Caco-2 (cell line): ENCODE results near the gene TMEM208. TPM values are rescaled to one million over a fixed set of nuclear protein-coding genes. Genes with fewer than 3 reads are reported as not detected.

Experiments
- BruUV-seq: library from RNA; stranded (reverse); fragments of 400-500 nt; replicated peaks from 2 replicates; lab custom pipeline; 2021; lab: Mats Ljungman, UMichigan
- CTCF ChIA-PET: fragments of 300-600 bp; sonication (Branson Sonifier 250); formaldehyde crosslinking; loops from one replicate; lab custom pipeline; 2022; ENCODE audit warnings: antibody characterized with exemption; lab: Charles Lee
- POLR2A ChIA-PET: fragments of 300-600 bp; sonication (Branson Sonifier 250); formaldehyde crosslinking; loops from one replicate; lab custom pipeline; 2022; ENCODE audit warnings: antibody characterized with exemption; lab: Charles Lee
- DNase-seq, 2 experiments: peaks; one replicate each; pipeline versions ENCODE4 v3.0.0 to v3.0.0-alpha.2; 2020 to 2022
- H3K27me3 ChIP-seq: replicated peaks from 2 replicates; pipeline ENCODE4 v1.6.0; 2011; ENCODE audit warnings: low read length; ENCODE audit not compliant: control insufficient read depth, insufficient read depth
- H3K36me3 ChIP-seq: 2 replicates; pipeline ENCODE4 v1.5.1; 2011; ENCODE audit warnings: low read length; ENCODE audit not compliant: control insufficient read depth, insufficient read depth
- H3K4me1 ChIP-seq: fragments of 250-450 bp; sonication (Bioruptor Pico); 2 replicates; pipeline ENCODE4 v1.5.1; 2020; ENCODE audit warnings: mild to moderate bottlenecking
- H3K4me3 ChIP-seq: 2 replicates; pipeline ENCODE4 v1.5.1; 2011; ENCODE audit warnings: low read depth, mild to moderate bottlenecking, control low read depth, low read length
- H3K9me3 ChIP-seq: fragments of 250-450 bp; sonication (Bioruptor Pico); 2 replicates; pipeline ENCODE4 v1.5.1; 2020; ENCODE audit warnings: mild to moderate bottlenecking, moderate library complexity
- H3K27ac Mint-ChIP-seq: one replicate; pipeline ENCODE4 v1.8.0; 2022; ENCODE audit warnings: mixed read lengths; ENCODE audit not compliant: unreplicated experiment
- H3K27me3 Mint-ChIP-seq: one replicate; pipeline ENCODE4 v1.8.0; 2022; ENCODE audit warnings: mixed read lengths; ENCODE audit not compliant: insufficient read depth, unreplicated experiment
- H3K36me3 Mint-ChIP-seq: one replicate; pipeline ENCODE4 v1.8.0; 2022; ENCODE audit warnings: mild to moderate bottlenecking, mixed read lengths; ENCODE audit not compliant: insufficient read depth, unreplicated experiment
- H3K4me1 Mint-ChIP-seq: one replicate; pipeline ENCODE4 v1.8.0; 2022; ENCODE audit warnings: low read depth, mixed read lengths; ENCODE audit not compliant: unreplicated experiment
- H3K4me3 Mint-ChIP-seq: one replicate; pipeline ENCODE4 v1.8.0; 2022; ENCODE audit warnings: mild to moderate bottlenecking, moderate library complexity, mixed read lengths; ENCODE audit not compliant: unreplicated experiment
- H3K9me3 Mint-ChIP-seq: one replicate; pipeline ENCODE4 v1.8.0; 2022; ENCODE audit warnings: mixed read lengths; ENCODE audit not compliant: unreplicated experiment
- CTCF ChIP-seq, 2 experiments: fragments of 200-600 bp in 1 of 2; IDR thresholded peaks; 1 replicate in 1 of 2; 2 replicates in 1 of 2; pipeline versions ENCODE4 v1.5.1 to v1.8.0; 2011 to 2022; ENCODE audit warnings: antibody characterized with exemption in 1 of 2, control low read depth in 1 of 2, inconsistent platforms in 1 of 2, low read depth in 1 of 2, low read length in 1 of 2, mild to moderate bottlenecking in 1 of 2, moderate library complexity in 1 of 2; ENCODE audit not compliant: insufficient read depth in 1 of 2, severe bottlenecking in 1 of 2, unreplicated experiment in 1 of 2
- intact Hi-C: fragments of 100-400 bp; cut with micrococcal nuclease; formaldehyde crosslinking; loops from one replicate; pipeline ENCODE4 v1.10.0; 2022; ENCODE audit not compliant: unreplicated experiment
- total RNA-seq: library from RNA; stranded (reverse); gene quantifications from 2 replicates; pipeline ENCODE4 v1.2.3, GENCODE V29; 2022

The TMEM208 gene
- total RNA-seq, 1 experiment from 2014 or later = 69.7 TPM

DNA sequence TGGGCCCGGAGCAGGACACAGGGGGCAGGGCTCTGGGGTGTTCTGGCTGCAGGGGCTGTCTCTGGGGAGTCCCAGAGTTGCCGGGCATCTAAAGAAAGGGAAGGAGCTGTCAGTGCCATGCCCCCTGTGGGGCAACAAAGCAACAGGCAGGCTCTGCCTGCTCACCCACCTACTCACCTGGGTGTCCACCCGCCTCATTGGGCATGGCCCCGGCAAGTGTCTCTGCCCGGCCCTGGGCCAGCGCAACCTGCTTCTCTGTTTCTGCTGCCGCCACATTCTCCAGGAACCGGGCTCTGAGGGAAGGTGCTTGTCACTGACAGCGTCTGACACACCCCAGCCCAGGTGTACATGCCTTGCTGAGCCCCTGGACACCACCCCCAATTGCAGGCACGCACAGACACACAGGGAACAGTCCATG, 7.3 kb downstream of the TMEM208 start:
- no peak for TF ChIP-seq CTCF (IDR thresholded peaks at IDR 0.05; ENCODE audit: insufficient read depth in 1 of 2, low read depth in 1 of 2, low read length in 1 of 2, severe bottlenecking in 1 of 2, unreplicated experiment in 1 of 2)
- no TSS peak for BruUV-seq
- ChIA-PET POLR2A (interaction anchor here (1.2 kb wide), 1 partner anchor 12 kb away, joined by 3 read pairs; no protein-coding TSS in a partner anchor), CTCF (interaction anchor here (6.0 kb wide), 1 partner anchor 12 kb away, joined by 19 read pairs; no protein-coding TSS in a partner anchor)
- H3K4me1 ChIP-seq = no peaks in the 10 kb centered on the region
- Mint-ChIP-seq H3K4me3 (no peak overlapping the region), H3K27ac (no peak overlapping the region), H3K4me1 (no peaks in the 10 kb centered on the region), H3K27me3 (no peaks in the 10 kb centered on the region), H3K9me3 (no peaks in the 10 kb centered on the region), H3K36me3 (peaks cover 90% of the 10 kb centered on the region)
- H3K4me3 ChIP-seq = no peak overlapping the region
- DNase-seq = no peak
- intact Hi-C loops = no loop called here
- H3K9me3 ChIP-seq = no peaks in the 10 kb centered on the region
- peaks cover 9% of the 10 kb centered on the region for H3K36me3 ChIP-seq
- no peaks in the 10 kb centered on the region for H3K27me3 ChIP-seq

GRCh38 chr16:67235816-67236562, 9.1 kb downstream of the TMEM208 start:
- ChIA-PET CTCF (interaction anchor here (0.6 to 6.0 kb wide), 5 partner anchors 9 to 282 kb away, joined by 3 to 19 read pairs (median 4); no protein-coding TSS in a partner anchor), POLR2A (interaction anchor here (1.2 kb wide), 1 partner anchor 12 kb away, joined by 4 read pairs; no protein-coding TSS in a partner anchor)
- H3K4me1 ChIP-seq = peaks cover 8% of the 10 kb centered on the region
- peaks cover 6% of the 10 kb centered on the region for H3K36me3 ChIP-seq
- TF ChIP-seq CTCF (IDR thresholded peaks at IDR 0.05; ENCODE audit: insufficient read depth in 1 of 2, low read depth in 1 of 2, low read length in 1 of 2, severe bottlenecking in 1 of 2, unreplicated experiment in 1 of 2) = no peak
- Mint-ChIP-seq H3K36me3 (peaks cover 73% of the 10 kb centered on the region), H3K27ac (peak overlapping the region; percentile 25), H3K27me3 (no peaks in the 10 kb centered on the region), H3K9me3 (no peaks in the 10 kb centered on the region), H3K4me1 (peaks cover under 1% of the 10 kb centered on the region), H3K4me3 (no peak overlapping the region)
- H3K9me3 ChIP-seq = no peaks in the 10 kb centered on the region
- intact Hi-C loops = no loop called here
- H3K27me3 ChIP-seq = no peaks in the 10 kb centered on the region
- BruUV-seq = no TSS peak
- H3K4me3 ChIP-seq = no peak overlapping the region
- DNase-seq = no peak

GRCh38 chr16:67236563-67237395, 9.8 kb downstream of the TMEM208 start:
- H3K4me1 ChIP-seq = peaks cover 16% of the 10 kb centered on the region
- Mint-ChIP-seq H3K36me3 (peaks cover 67% of the 10 kb centered on the region), H3K4me1 (peaks cover 8% of the 10 kb centered on the region), H3K27me3 (no peaks in the 10 kb centered on the region), H3K27ac (peak overlapping the region; percentile 33), H3K9me3 (no peaks in the 10 kb centered on the region), H3K4me3 (no peak overlapping the region)
- no peak for TF ChIP-seq CTCF (IDR thresholded peaks at IDR 0.05; ENCODE audit: insufficient read depth in 1 of 2, low read depth in 1 of 2, low read length in 1 of 2, severe bottlenecking in 1 of 2, unreplicated experiment in 1 of 2)
- H3K36me3 ChIP-seq = peaks cover 2% of the 10 kb centered on the region; the same call in 1 of the 2 replicates
- no peaks in the 10 kb centered on the region for H3K27me3 ChIP-seq
- CTCF ChIA-PET = interaction anchor here (0.6 to 6.0 kb wide), 6 partner anchors 10 to 283 kb away, joined by 3 to 19 read pairs (median 4); no protein-coding TSS in a partner anchor
- peak; percentile 81 to 85 for DNase-seq
- POLR2A ChIA-PET = interaction anchor here (1.2 kb wide), 1 partner anchor 11 kb away, joined by 4 read pairs; no protein-coding TSS in a partner anchor
- intact Hi-C loops = no loop called here
- no peaks in the 10 kb centered on the region for H3K9me3 ChIP-seq
- TSS peak; percentile 14 for BruUV-seq
- H3K4me3 ChIP-seq = no peak overlapping the region
